Memory B cell (primary cell): ENCODE measurements around the gene SAMD9.
A peak's percentile ranks its signal among the peaks of the same experiment; 100 is the strongest.
"Not testable (repeated sequence)": the region's sequence is repeated elsewhere in the genome, so short reads cannot be mapped to it uniquely, and the experiment has no call there.

Source experiments
- ATAC-seq: fragments of 150-1000 bp; cut with Tn5 transposase; 2 replicates; pipeline ENCODE4 v1.10.0; 2021; ENCODE audit warnings: low read depth, mild to moderate bottlenecking, moderate library complexity
- DNase-seq, 2 donors: peaks; one replicate each; pipeline ENCODE4 v3.0.0; 2022; ENCODE audit warnings: low spot score in 2 of 2
- H3K27ac Mint-ChIP-seq: one replicate; pipeline ENCODE4 v1.8.0; 2022; ENCODE audit warnings: mild to moderate bottlenecking, moderate library complexity, mixed read lengths
- H3K27me3 Mint-ChIP-seq: one replicate; pipeline ENCODE4 v1.8.0; 2022; ENCODE audit warnings: mixed read lengths
- H3K36me3 Mint-ChIP-seq: one replicate; pipeline ENCODE4 v1.8.0; 2022; ENCODE audit warnings: mild to moderate bottlenecking, mixed read lengths
- H3K4me1 Mint-ChIP-seq: one replicate; pipeline ENCODE4 v1.8.0; 2022; ENCODE audit warnings: mixed read lengths
- H3K4me3 Mint-ChIP-seq: one replicate; pipeline ENCODE4 v1.8.0; 2022; ENCODE audit warnings: mild to moderate bottlenecking, moderate library complexity, mixed read lengths
- H3K9me3 Mint-ChIP-seq: one replicate; pipeline ENCODE4 v1.8.0; 2022; ENCODE audit warnings: mixed read lengths

SAMD9 gene

GRCh38 chr7:93142127-93142526 is 24.3 kb upstream of the SAMD9 start:
- peaks cover 3% of the 10 kb centered on the region for H3K9me3 Mint-ChIP-seq
- peaks cover 27% of the 10 kb centered on the region for H3K36me3 Mint-ChIP-seq
- no peaks in the 10 kb centered on the region for H3K27me3 Mint-ChIP-seq
- ATAC-seq (no peak), DNase-seq (no peak)
- no peak overlapping the region for H3K27ac Mint-ChIP-seq
- peaks cover 18% of the 10 kb centered on the region for H3K4me1 Mint-ChIP-seq
- H3K4me3 Mint-ChIP-seq = no peak overlapping the region

GRCh38 chr7:93140582-93141191 is 22.9 kb upstream of the SAMD9 start:
- Mint-ChIP-seq H3K36me3 (peaks cover 36% of the 10 kb centered on the region), H3K4me1 (peaks cover 6% of the 10 kb centered on the region), H3K27me3 (no peaks in the 10 kb centered on the region), H3K9me3 (peaks cover 4% of the 10 kb centered on the region), H3K4me3 (no peak overlapping the region), H3K27ac (no peak overlapping the region)
- no peak for DNase-seq
- no peak for ATAC-seq

GRCh38 chr7:93138576-93138975 is 20.8 kb upstream of the SAMD9 start:
- peaks cover 2% of the 10 kb centered on the region for H3K4me1 Mint-ChIP-seq
- peaks cover 44% of the 10 kb centered on the region for H3K36me3 Mint-ChIP-seq
- H3K9me3 Mint-ChIP-seq = peaks cover 8% of the 10 kb centered on the region
- no peak overlapping the region for H3K27ac Mint-ChIP-seq
- ATAC-seq = no peak
- H3K27me3 Mint-ChIP-seq = no peaks in the 10 kb centered on the region
- no peak overlapping the region for H3K4me3 Mint-ChIP-seq
- DNase-seq = no peak

- no peak overlapping the region for H3K27ac Mint-ChIP-seq
- DNase-seq (no peak), ATAC-seq (no peak)
- H3K27me3 Mint-ChIP-seq = no peaks in the 10 kb centered on the region
- no peak overlapping the region for H3K4me3 Mint-ChIP-seq
- H3K4me1 Mint-ChIP-seq = no peaks in the 10 kb centered on the region
- H3K9me3 Mint-ChIP-seq = peaks cover 17% of the 10 kb centered on the region
- peaks cover 36% of the 10 kb centered on the region for H3K36me3 Mint-ChIP-seq
Measured at GRCh38 chr7:93133005-93133404, 15.2 kb upstream of the SAMD9 start.

- peaks cover 31% of the 10 kb centered on the region for H3K36me3 Mint-ChIP-seq
- H3K27me3 Mint-ChIP-seq = no peaks in the 10 kb centered on the region
- H3K27ac Mint-ChIP-seq = no peak overlapping the region
- peaks cover 17% of the 10 kb centered on the region for H3K9me3 Mint-ChIP-seq
- no peak for DNase-seq
- no peak for ATAC-seq
- H3K4me3 Mint-ChIP-seq = no peak overlapping the region
- no peaks in the 10 kb centered on the region for H3K4me1 Mint-ChIP-seq
Measured at GRCh38 chr7:93132216-93132615, 14.4 kb upstream of the SAMD9 start.

- peaks cover 34% of the 10 kb centered on the region for H3K9me3 Mint-ChIP-seq
- not testable (repeated sequence) for H3K4me1 Mint-ChIP-seq, DNase-seq, H3K27me3 Mint-ChIP-seq, H3K4me3 Mint-ChIP-seq, ATAC-seq, H3K27ac Mint-ChIP-seq
- H3K36me3 Mint-ChIP-seq = peaks cover 32% of the 10 kb centered on the region
Measured at GRCh38 chr7:93126954-93127353, 9.2 kb upstream of the SAMD9 start.

- H3K4me3 Mint-ChIP-seq = not testable (repeated sequence)
- peaks cover 31% of the 10 kb centered on the region for H3K9me3 Mint-ChIP-seq
Measured at GRCh38 chr7:93123532-93123931, 5.8 kb upstream of the SAMD9 start.

GRCh38 chr7:93120592-93121549 is 3.1 kb upstream of the SAMD9 start:
- H3K4me1 Mint-ChIP-seq = peaks cover 17% of the 10 kb centered on the region
- no peak overlapping the region for H3K4me3 Mint-ChIP-seq
- ATAC-seq (no peak), DNase-seq (no peak)
- H3K36me3 Mint-ChIP-seq = peaks cover 31% of the 10 kb centered on the region
- no peaks in the 10 kb centered on the region for H3K27me3 Mint-ChIP-seq
- H3K9me3 Mint-ChIP-seq = peaks cover 25% of the 10 kb centered on the region
- H3K27ac Mint-ChIP-seq = no peak overlapping the region

More at GRCh38 chr7:93123532-93123931, 5.8 kb upstream of the SAMD9 start:
- H3K36me3 Mint-ChIP-seq = peaks cover 30% of the 10 kb centered on the region
- H3K27me3 Mint-ChIP-seq, H3K27ac Mint-ChIP-seq, ATAC-seq, DNase-seq, H3K4me1 Mint-ChIP-seq: not testable (repeated sequence)

GRCh38 chr7:93119191-93119905 is 1.6 kb upstream of the SAMD9 start:
- Mint-ChIP-seq H3K27me3 (no peaks in the 10 kb centered on the region), H3K36me3 (peaks cover 40% of the 10 kb centered on the region), H3K4me1 (peaks cover 26% of the 10 kb centered on the region), H3K27ac (no peak overlapping the region), H3K9me3 (peaks cover 18% of the 10 kb centered on the region), H3K4me3 (no peak overlapping the region)
- ATAC-seq (no peak), DNase-seq (no peak)

- H3K4me1 Mint-ChIP-seq = peaks cover 29% of the 10 kb centered on the region
- DNase-seq = no peak
- peak overlapping the region; percentile 87 for H3K27ac Mint-ChIP-seq
- H3K36me3 Mint-ChIP-seq = peaks cover 42% of the 10 kb centered on the region
- peak overlapping the region; percentile 88 for H3K4me3 Mint-ChIP-seq
- H3K27me3 Mint-ChIP-seq = no peaks in the 10 kb centered on the region
- no peak for ATAC-seq
- peaks cover 14% of the 10 kb centered on the region for H3K9me3 Mint-ChIP-seq
Measured at GRCh38 chr7:93117327-93117726, 452 bp downstream of the SAMD9 start.

GRCh38 chr7:93115796-93116195 is 2.0 kb downstream of the SAMD9 start:
- Mint-ChIP-seq H3K4me3 (peak overlapping the region; percentile 70), H3K27me3 (no peaks in the 10 kb centered on the region), H3K36me3 (peaks cover 51% of the 10 kb centered on the region), H3K27ac (no peak overlapping the region), H3K4me1 (peaks cover 34% of the 10 kb centered on the region), H3K9me3 (peaks cover 18% of the 10 kb centered on the region)
- ATAC-seq (no peak), DNase-seq (no peak)

GRCh38 chr7:93108003-93108402 is 9.8 kb downstream of the SAMD9 start:
- ATAC-seq = no peak
- Mint-ChIP-seq H3K27me3 (no peaks in the 10 kb centered on the region), H3K4me1 (peaks cover 10% of the 10 kb centered on the region), H3K9me3 (peaks cover 19% of the 10 kb centered on the region), H3K36me3 (peaks cover 71% of the 10 kb centered on the region), H3K4me3 (no peak overlapping the region), H3K27ac (no peak overlapping the region)
- no peak for DNase-seq

GRCh38 chr7:93097388-93097787 is 20.4 kb downstream of the SAMD9 start:
- Mint-ChIP-seq H3K27ac (no peak overlapping the region), H3K9me3 (peaks cover 10% of the 10 kb centered on the region), H3K36me3 (peaks cover 3% of the 10 kb centered on the region), H3K4me1 (no peaks in the 10 kb centered on the region), H3K4me3 (no peak overlapping the region), H3K27me3 (peaks cover 4% of the 10 kb centered on the region)
- ATAC-seq = no peak
- no peak for DNase-seq

GRCh38 chr7:93092757-93093370 is 24.9 kb downstream of the SAMD9 start:
- H3K36me3 Mint-ChIP-seq = peaks cover 1% of the 10 kb centered on the region
- no peak for DNase-seq
- H3K4me1 Mint-ChIP-seq = no peaks in the 10 kb centered on the region
- no peak for ATAC-seq
- H3K27me3 Mint-ChIP-seq = peaks cover 11% of the 10 kb centered on the region
- no peak overlapping the region for H3K27ac Mint-ChIP-seq
- H3K4me3 Mint-ChIP-seq = no peak overlapping the region
- H3K9me3 Mint-ChIP-seq = peaks cover 11% of the 10 kb centered on the region
